ENCODE measurements around the gene PRSS16.
"Not testable (repeated sequence)": the region's sequence is repeated elsewhere in the genome, so short reads cannot be mapped to it uniquely, and the experiment has no call there.

PRSS16 gene

GRCh38 chr6:27247133-27247836 is at the start of gene PRSS16:
PRSS16 (plus strand) TSS chr6:27247701; CDS start chr6:27247738, 37 bp downstream.
- no peak for TF ChIP-seq CTCF (IDR thresholded peaks at IDR 0.05; ENCODE audit: low read depth, low read length)
- no peak for DNase-seq (ENCODE audit: extremely low read depth, low read depth)

GRCh38 chr6:27205375-27206278 is 41.9 kb upstream of the PRSS16 start:
- TF ChIP-seq CTCF (IDR thresholded peaks at IDR 0.05; ENCODE audit: low read depth, low read length) = no peak
- DNase-seq (ENCODE audit: extremely low read depth, low read depth) = no peak

GRCh38 chr6:27206806-27207205 is 40.7 kb upstream of the PRSS16 start:
- DNase-seq (ENCODE audit: extremely low read depth, low read depth) = no peak
- no peak for TF ChIP-seq CTCF (IDR thresholded peaks at IDR 0.05; ENCODE audit: low read depth, low read length)

- TF ChIP-seq CTCF (IDR thresholded peaks at IDR 0.05; ENCODE audit: low read depth, low read length) = no peak
Observed at GRCh38 chr6:27208042-27208441, 39.5 kb upstream of the PRSS16 start.

GRCh38 chr6:27209196-27209595 is 38.3 kb upstream of the PRSS16 start:
- TF ChIP-seq CTCF (IDR thresholded peaks at IDR 0.05; ENCODE audit: low read depth, low read length) = no peak
- DNase-seq (ENCODE audit: extremely low read depth, low read depth) = no peak

More at GRCh38 chr6:27208042-27208441, 39.5 kb upstream of the PRSS16 start:
- DNase-seq (ENCODE audit: extremely low read depth, low read depth) = no peak

- no peak for DNase-seq (ENCODE audit: extremely low read depth, low read depth)
- no peak for TF ChIP-seq CTCF (IDR thresholded peaks at IDR 0.05; ENCODE audit: low read depth, low read length)
Observed at GRCh38 chr6:27209659-27210269, 37.7 kb upstream of the PRSS16 start.

GRCh38 chr6:27213091-27213517 is 34.4 kb upstream of the PRSS16 start:
- DNase-seq (ENCODE audit: extremely low read depth, low read depth) = not testable (repeated sequence)

Data from AG09319 (cell line).